HG03342 (cell line): ENCODE results near the gene PTPN14.
A peak's percentile ranks its signal among the peaks of the same experiment; 100 is the strongest.

Source experiments
- ATAC-seq: cut with Tn5 transposase; IDR thresholded peaks from one replicate; pipeline ENCODE4 v1.9.1; 2021; ENCODE audit warnings: mild to moderate bottlenecking, moderate library complexity; ENCODE audit not compliant: unreplicated experiment

PTPN14 gene

GRCh38 chr1:214458541-214458940, 92.9 kb downstream of the PTPN14 start:
- no peak for ATAC-seq

DNA sequence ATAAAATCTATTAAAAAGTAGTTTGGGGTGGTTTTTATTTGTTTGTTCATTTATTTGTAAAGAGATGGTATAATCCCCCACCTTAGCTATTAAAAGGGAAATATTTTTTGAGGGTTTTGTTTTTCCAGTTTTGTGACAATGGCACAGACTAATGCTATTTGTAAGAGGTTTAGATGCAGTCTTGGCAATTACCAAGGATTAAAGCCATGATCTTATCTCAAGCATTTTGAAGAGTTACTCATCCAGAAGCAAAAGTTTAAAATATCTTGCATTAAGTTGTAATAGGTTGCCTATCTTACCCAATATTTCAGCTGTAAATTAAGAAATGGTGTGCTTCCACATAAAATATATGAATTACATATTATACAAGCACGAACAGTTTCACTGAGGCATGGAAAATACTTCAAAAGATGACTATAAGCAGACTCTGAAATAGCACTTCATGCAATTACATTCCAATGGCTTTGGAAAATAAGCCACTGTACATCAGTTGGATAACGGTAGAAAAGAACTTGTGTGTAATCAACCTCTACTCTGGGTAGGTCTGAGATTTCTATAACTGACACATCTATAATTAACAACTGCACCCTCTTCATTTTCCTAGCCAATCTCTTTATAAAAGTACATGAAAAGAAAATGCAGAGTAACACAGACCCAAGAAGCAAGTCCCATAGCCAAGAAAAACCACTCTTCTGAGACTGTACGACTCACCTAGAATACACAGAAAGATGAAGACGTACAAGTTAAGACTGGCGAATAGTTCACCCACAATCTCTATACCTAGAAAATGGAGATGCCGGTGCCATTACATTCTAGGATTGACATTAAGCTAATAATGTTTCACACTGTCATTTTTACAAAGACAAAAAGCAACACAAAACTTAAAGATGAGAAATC, 95.2 kb downstream of the PTPN14 start:
- no peak for ATAC-seq

DNA sequence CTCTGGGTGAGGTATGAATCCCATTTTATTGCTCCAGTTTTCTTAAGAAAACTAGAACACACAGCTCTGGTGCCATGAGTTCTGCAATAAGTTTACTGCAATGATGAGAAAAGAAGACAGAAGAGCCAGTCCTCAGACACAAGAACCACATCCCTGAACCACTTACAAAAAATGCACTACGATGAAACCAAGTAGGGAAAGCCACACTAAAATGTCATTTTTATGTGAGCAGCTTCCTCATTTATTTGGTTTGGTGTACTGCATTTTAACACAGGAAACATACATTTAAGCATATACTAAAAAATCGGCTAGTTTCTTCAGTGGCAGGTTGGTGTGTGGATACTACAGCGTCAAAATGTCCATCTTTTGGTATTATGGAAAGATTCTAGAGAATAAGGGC, 95.9 kb downstream of the PTPN14 start:
- ATAC-seq = no peak

- ATAC-seq = no peak
These were observed 96.6 kb downstream of the PTPN14 start for GRCh38 chr1:214454569-214455396.

DNA sequence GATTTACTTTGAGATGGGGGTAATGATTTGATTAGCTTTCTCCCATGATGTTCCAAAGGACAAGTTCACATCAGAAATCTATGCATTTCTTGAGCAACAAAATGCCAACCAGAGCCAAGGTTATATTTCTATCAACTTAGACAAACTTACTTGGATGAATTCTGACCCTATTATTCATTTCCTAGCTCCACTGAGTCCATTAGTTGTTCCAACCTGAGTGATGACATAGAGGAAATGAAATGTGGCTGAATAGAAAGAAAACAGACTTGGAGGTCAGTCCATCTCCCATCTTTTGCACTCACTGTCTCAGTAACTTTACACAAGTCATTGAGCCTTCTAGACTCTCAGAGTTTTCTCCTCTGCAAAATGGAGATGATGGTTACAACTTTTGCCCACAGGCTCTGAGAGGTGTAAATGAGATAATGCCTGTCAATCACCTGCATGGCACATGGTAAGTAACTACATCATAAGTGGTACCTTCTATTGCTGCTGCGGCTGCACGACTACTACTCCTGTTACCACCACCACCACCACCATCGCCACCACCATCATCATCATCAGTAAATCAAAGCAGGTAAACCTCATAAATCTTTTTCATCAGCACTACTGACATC, 98.2 kb downstream of the PTPN14 start:
- ATAC-seq = no peak

- no peak for ATAC-seq
These were observed 99.1 kb downstream of the PTPN14 start for GRCh38 chr1:214452152-214452784.

DNA sequence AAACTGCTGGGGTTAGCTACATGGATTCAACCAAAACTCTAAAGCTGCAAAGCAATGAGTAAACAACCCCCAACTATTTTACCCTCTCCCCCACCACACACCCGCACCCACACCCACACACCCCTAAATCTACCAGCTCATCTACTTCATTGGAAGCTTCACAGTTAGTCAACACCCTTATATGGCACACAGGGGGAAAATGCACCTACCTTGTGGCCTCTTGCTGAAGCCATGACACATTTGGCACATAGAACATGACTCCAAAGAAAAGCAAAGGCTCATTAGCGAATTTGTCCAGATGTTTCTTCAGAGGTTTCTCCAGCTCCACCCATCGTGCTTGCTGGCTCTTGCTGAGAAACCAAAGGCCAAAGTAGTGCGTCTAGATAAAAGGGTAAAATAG, 99.8 kb downstream of the PTPN14 start:
- no peak for ATAC-seq

GRCh38 chr1:214449371-214449770, 102.0 kb downstream of the PTPN14 start:
- no peak for ATAC-seq

GRCh38 chr1:214448536-214448935, 102.9 kb downstream of the PTPN14 start:
- ATAC-seq = no peak

GRCh38 chr1:214447557-214447871, 103.9 kb downstream of the PTPN14 start:
- no peak for ATAC-seq

- ATAC-seq = peak; percentile 48
These were observed 104.4 kb downstream of the PTPN14 start for GRCh38 chr1:214446772-214447556.

GRCh38 chr1:214445831-214446614, 105.4 kb downstream of the PTPN14 start:
- no peak for ATAC-seq

DNA sequence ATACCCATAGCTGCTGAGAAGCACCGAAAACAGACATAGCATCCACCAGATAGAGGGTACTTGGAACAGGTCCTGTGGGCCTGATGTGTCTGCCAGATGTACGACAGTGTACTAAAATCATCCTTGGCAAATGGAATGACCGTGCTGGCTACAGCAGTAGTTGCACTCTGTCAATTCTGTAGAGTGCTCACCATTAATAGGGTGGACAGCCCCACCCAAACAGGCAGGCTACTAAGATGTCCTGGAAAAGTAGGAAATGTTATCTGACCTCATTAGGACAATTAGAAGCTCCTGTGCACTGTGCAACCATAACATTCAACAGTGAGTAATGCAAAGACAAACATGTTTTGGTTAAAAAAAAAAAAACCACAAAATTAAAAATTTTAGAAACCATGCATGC, 106.2 kb downstream of the PTPN14 start:
- ATAC-seq = no peak

DNA sequence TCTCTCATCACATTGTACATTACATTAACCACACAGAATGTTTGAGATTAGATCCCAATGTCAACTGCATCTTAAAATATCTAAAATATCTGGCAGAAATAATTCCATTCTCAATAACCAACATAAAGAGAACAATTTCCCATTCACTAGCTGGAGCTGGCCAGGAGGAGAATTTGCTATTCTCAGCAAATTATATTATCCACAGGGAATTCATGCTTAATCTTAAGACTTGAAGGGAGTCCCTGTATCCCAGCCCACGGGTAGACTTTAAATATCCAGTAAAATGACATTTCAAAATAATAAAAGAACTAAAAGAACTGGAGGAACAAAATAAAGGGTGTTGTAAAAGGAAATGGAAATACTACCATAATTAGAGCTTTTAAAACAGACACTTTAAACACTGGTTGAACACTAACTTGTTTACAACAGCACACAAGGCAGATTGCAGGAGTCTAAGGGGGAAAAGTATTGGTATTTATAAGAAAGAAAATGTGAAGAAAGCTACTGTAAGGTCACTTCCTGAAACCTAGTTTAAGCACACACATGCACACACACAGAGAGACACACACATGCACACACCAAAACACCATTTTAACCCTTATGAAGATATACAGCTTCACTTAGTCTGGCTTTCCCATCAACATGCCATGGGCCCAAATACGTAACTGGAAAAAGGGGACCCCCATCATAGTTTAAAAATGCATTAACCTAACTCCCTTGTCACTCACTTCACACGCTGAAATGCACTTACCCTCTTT, 107.0 kb downstream of the PTPN14 start:
- ATAC-seq = no peak

- no peak for ATAC-seq
These were observed 110.3 kb downstream of the PTPN14 start for GRCh38 chr1:214441119-214441518.

GRCh38 chr1:214440219-214440965, 111.0 kb downstream of the PTPN14 start:
- ATAC-seq = no peak

DNA sequence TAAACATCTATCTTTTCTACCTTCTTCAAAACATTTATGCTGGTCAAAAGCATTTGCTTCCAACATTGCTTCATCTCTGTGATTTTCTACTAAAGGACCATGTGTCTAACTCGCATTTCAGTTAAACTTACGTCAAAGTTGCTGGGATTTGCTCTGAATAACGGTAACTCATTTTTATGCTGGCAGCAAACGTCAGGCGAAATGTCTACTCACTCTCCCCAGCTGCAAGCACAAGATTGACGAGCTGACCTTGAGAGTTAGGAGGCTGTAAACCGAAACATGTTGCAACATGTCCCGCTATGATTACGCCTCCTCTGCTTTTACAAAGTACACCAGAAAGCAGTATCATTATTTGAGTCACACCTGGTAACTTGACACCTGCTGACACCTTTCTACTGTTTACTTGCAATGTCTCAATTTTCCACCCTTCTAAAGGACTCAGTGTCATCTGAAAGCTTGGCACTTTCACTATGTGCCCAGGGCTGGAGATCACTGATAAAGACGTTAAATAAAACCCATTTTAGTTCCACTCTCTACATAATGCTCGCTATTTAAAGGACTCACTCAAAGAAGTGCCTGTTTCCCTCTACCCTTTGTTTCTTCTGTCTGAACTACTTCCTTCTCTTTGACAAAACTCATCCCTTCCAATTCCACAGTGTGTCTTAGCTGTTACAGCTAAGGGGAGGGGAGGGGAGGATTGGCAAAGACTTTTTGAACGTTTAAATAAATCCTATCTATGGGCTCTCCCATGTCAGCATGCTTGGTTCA, 111.9 kb downstream of the PTPN14 start:
- peak; percentile 84 for ATAC-seq
